Neural progenitor cell (in vitro differentiated cells): ENCODE results near the gene FOXJ3.

Experiments used
- EZH2 ChIP-seq: fragments of 200-600 bp; sonication (generic); IDR thresholded peaks from 2 replicates; pipeline ENCODE4 v1.6.1; 2017; ENCODE audit warnings: antibody characterized with exemption, mild to moderate bottlenecking, moderate library complexity
- EZH2phosphoT487 ChIP-seq: fragments of 200-600 bp; sonication (generic); IDR thresholded peaks from 2 replicates; pipeline ENCODE4 v1.6.1; 2017; ENCODE audit warnings: antibody characterized with exemption
- TF ChIP-seq, protein P1 (sequence below): fragments of 200-600 bp; sonication (generic); IDR thresholded peaks from 2 replicates; pipeline ENCODE4 v1.5.1; 2017; ENCODE audit warnings: antibody characterized with exemption, mild to moderate bottlenecking

DNA sequence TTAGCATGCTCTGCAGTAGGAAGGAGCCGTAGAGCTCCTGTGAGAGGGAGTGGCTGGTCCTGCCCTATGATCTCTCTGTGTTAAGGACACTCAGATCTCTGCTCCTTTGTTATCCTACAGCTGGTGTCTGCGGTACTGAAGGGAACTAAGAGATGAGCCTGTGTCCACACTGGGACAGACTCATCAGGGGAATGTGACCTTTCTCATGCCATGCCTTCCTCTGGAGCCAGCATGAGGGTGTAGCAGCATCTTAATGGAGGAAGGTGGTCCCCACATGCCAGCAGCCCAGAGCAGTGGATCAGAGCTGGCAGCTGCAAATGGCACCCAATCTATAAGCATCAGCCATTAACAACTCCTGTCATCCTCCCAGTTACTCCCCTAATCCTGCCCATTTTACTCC, 206.5 kb downstream of the FOXJ3 start:
- TF ChIP-seq, protein P1, sequence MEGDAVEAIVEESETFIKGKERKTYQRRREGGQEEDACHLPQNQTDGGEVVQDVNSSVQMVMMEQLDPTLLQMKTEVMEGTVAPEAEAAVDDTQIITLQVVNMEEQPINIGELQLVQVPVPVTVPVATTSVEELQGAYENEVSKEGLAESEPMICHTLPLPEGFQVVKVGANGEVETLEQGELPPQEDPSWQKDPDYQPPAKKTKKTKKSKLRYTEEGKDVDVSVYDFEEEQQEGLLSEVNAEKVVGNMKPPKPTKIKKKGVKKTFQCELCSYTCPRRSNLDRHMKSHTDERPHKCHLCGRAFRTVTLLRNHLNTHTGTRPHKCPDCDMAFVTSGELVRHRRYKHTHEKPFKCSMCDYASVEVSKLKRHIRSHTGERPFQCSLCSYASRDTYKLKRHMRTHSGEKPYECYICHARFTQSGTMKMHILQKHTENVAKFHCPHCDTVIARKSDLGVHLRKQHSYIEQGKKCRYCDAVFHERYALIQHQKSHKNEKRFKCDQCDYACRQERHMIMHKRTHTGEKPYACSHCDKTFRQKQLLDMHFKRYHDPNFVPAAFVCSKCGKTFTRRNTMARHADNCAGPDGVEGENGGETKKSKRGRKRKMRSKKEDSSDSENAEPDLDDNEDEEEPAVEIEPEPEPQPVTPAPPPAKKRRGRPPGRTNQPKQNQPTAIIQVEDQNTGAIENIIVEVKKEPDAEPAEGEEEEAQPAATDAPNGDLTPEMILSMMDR, result no peak
- TF ChIP-seq EZH2 (no peak), EZH2phosphoT487 (no peak)
